ENCODE data around the gene NTRK2.

DNA sequence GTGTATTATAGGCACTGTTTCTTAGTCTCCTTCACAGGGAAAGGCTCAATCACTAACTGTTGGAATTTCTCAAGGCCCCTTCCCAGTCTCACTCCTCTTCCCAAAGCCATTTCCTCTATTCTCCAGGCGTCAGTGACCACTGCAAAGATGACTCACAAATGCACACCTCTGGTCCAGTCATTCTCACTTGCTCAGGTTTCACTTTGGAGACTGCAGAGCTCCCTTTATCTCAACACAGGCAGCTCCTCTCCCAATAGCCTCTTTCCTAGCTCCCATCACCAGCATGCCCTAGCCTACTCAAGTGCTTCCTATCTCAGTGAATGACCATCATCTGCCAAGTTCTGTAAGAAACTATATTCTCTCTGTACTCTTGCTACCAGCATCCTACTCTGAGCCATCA, 323.6 kb downstream of the NTRK2 start:
- TF ChIP-seq, protein P1, sequence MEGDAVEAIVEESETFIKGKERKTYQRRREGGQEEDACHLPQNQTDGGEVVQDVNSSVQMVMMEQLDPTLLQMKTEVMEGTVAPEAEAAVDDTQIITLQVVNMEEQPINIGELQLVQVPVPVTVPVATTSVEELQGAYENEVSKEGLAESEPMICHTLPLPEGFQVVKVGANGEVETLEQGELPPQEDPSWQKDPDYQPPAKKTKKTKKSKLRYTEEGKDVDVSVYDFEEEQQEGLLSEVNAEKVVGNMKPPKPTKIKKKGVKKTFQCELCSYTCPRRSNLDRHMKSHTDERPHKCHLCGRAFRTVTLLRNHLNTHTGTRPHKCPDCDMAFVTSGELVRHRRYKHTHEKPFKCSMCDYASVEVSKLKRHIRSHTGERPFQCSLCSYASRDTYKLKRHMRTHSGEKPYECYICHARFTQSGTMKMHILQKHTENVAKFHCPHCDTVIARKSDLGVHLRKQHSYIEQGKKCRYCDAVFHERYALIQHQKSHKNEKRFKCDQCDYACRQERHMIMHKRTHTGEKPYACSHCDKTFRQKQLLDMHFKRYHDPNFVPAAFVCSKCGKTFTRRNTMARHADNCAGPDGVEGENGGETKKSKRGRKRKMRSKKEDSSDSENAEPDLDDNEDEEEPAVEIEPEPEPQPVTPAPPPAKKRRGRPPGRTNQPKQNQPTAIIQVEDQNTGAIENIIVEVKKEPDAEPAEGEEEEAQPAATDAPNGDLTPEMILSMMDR (IDR thresholded peaks at IDR 0.05; ENCODE audit: poor library complexity) = no peak
- no peak for TF ChIP-seq EZH2phosphoT487 (IDR thresholded peaks at IDR 0.05; ENCODE audit: low read depth, severe bottlenecking, unreplicated experiment)

All from hepatocyte (in vitro differentiated cells).